ENCODE data around the gene PPP4R2. TPM values are rescaled to one million over a fixed set of nuclear protein-coding genes. Genes with fewer than 3 reads are reported as not detected.
"Not testable (repeated sequence)": the region's sequence is repeated elsewhere in the genome, so short reads cannot be mapped to it uniquely, and the experiment has no call there.

Gene PPP4R2
- total RNA-seq, 1 donor from 2014 or later, result 100 TPM

DNA sequence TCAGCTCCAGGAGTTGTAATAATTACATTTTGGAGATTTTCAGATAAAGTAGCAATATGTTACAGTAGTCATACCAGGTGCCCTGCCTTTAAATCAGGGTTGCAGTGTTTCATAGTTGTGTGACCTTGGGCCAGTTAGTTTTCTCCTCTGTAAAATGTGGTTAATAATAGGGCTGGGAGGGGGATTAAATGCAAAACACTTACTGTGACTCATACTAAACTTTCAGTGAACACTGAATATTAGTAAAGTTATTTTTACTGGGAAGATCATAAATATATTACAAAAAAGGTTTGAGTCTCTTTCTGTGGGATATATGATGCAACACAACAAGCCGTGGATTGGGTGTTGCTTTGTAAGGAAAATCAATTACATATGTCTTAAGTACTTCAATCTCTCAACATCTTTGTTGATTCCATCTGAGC lies 63.7 kb downstream of the PPP4R2 start:
- DNase-seq (ENCODE audit: extremely low spot score, unreplicated experiment), result no peak
- Mint-ChIP-seq H3K36me3 (peaks cover 28% of the 10 kb centered on the region), H3K27me3 (no peaks in the 10 kb centered on the region), H3K4me3 (no peak overlapping the region), H3K27ac (no peak overlapping the region), H3K4me1 (ENCODE audit: unreplicated experiment) (peaks cover 7% of the 10 kb centered on the region), H3K9me3 (no peaks in the 10 kb centered on the region)
- TF ChIP-seq, protein P1, sequence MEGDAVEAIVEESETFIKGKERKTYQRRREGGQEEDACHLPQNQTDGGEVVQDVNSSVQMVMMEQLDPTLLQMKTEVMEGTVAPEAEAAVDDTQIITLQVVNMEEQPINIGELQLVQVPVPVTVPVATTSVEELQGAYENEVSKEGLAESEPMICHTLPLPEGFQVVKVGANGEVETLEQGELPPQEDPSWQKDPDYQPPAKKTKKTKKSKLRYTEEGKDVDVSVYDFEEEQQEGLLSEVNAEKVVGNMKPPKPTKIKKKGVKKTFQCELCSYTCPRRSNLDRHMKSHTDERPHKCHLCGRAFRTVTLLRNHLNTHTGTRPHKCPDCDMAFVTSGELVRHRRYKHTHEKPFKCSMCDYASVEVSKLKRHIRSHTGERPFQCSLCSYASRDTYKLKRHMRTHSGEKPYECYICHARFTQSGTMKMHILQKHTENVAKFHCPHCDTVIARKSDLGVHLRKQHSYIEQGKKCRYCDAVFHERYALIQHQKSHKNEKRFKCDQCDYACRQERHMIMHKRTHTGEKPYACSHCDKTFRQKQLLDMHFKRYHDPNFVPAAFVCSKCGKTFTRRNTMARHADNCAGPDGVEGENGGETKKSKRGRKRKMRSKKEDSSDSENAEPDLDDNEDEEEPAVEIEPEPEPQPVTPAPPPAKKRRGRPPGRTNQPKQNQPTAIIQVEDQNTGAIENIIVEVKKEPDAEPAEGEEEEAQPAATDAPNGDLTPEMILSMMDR (conservative IDR thresholded peaks at IDR 0.05), result no peak

- Mint-ChIP-seq H3K4me1 (ENCODE audit: unreplicated experiment) (no peaks in the 10 kb centered on the region), H3K9me3 (no peaks in the 10 kb centered on the region), H3K4me3 (no peak within 1 kb of the TSS), H3K27me3 (no peaks in the 10 kb centered on the region), H3K27ac (no peak within 1 kb of the TSS), H3K36me3 (peaks cover 30% of the 10 kb centered on the region)
- no peak for DNase-seq (ENCODE audit: extremely low spot score, unreplicated experiment)
- TF ChIP-seq, protein P1 (conservative IDR thresholded peaks at IDR 0.05), result no peak
Measured at GRCh38 chr3:73061416-73061815, 64.8 kb downstream of the PPP4R2 start, which contains the start of gene EBLN2. TSS of gene EBLN2 (plus strand) at chr3:73061659. CDS start at chr3:73062082, 423 bp downstream.

GRCh38 chr3:73066243-73066642 lies 69.6 kb downstream of the PPP4R2 start:
- peaks cover 20% of the 10 kb centered on the region for H3K36me3 Mint-ChIP-seq
- not testable (repeated sequence) for H3K9me3 Mint-ChIP-seq; H3K27me3 Mint-ChIP-seq; H3K4me1 Mint-ChIP-seq (ENCODE audit: unreplicated experiment); DNase-seq (ENCODE audit: extremely low spot score, unreplicated experiment); H3K27ac Mint-ChIP-seq; H3K4me3 Mint-ChIP-seq

DNA sequence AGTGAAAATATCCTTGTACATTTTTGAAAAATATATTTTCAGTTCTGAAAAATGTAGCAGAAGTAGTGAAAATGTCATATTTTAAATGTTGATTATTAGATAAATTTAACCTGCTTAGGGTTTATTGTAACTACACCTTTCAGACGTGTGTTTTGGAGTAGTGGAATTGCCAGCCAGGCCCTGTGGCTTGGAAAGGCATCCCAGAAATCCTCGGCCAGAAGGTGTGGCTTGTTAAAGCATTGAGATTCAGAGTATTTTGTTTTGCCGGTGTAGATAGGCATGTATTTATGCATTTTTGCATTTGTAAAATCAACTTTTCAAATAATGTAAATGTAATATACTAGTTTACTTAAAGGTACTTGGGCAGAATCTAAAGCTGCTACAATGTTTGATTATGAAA lies 71.8 kb downstream of the PPP4R2 start:
- Mint-ChIP-seq H3K4me3 (no peak overlapping the region), H3K9me3 (no peaks in the 10 kb centered on the region), H3K4me1 (ENCODE audit: unreplicated experiment) (peaks cover 10% of the 10 kb centered on the region), H3K36me3 (peaks cover 15% of the 10 kb centered on the region), H3K27me3 (no peaks in the 10 kb centered on the region), H3K27ac (no peak overlapping the region)
- no peak for DNase-seq (ENCODE audit: extremely low spot score, unreplicated experiment)
- TF ChIP-seq, protein P1 (conservative IDR thresholded peaks at IDR 0.05), result no peak

GRCh38 chr3:73069187-73069586 lies 72.6 kb downstream of the PPP4R2 start:
- no peaks in the 10 kb centered on the region for H3K9me3 Mint-ChIP-seq

DNA sequence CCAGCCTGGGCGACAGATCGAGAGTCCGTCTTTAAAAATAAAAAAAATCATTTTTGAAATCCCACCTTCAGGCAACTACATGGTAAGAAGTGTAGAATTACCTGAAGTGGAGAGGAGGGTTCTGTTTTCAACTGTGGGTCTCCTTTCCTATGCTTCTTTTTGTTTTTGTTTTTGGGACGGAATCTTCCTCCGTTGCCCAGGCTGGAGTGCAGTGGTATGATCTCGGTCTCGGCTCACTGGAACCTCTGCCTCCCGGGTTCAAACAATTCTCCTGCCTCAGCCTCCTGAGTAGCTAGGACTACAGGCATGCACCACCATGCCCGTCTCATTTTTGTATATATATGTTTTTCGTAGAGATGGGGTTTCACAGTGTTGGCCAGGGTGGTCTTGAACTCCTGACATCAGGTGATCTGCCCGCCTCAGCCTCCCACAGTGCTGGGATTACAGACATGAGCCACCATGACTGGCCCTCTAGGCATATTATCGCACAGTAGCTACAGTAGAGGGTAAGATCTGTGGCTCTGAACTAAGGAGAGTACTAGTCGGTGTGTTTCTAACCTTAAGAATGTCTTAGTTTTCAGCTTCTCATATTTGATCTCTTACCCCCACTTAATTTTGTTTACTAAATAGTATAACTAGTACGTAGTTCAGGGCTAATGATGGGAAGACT lies 73.3 kb downstream of the PPP4R2 start:
- peak overlapping the region; percentile 49 for H3K27ac Mint-ChIP-seq

More at GRCh38 chr3:73069187-73069586, 72.6 kb downstream of the PPP4R2 start:
- Mint-ChIP-seq H3K4me3 (no peak overlapping the region), H3K27ac (no peak overlapping the region), H3K36me3 (peaks cover 13% of the 10 kb centered on the region), H3K27me3 (no peaks in the 10 kb centered on the region), H3K4me1 (ENCODE audit: unreplicated experiment) (peaks cover 10% of the 10 kb centered on the region)
- DNase-seq (ENCODE audit: extremely low spot score, unreplicated experiment), result no peak
- TF ChIP-seq, protein P1 (conservative IDR thresholded peaks at IDR 0.05), result no peak

More for the DNA sequence above, 73.3 kb downstream of the PPP4R2 start:
- no peak for DNase-seq (ENCODE audit: extremely low spot score, unreplicated experiment)
- TF ChIP-seq, protein P1 (conservative IDR thresholded peaks at IDR 0.05), result no peak
- no peaks in the 10 kb centered on the region for H3K9me3 Mint-ChIP-seq
- H3K4me1 Mint-ChIP-seq (ENCODE audit: unreplicated experiment), result peaks cover 13% of the 10 kb centered on the region
- no peaks in the 10 kb centered on the region for H3K27me3 Mint-ChIP-seq
- H3K36me3 Mint-ChIP-seq, result peaks cover 6% of the 10 kb centered on the region
- no peak overlapping the region for H3K4me3 Mint-ChIP-seq
